Endodermal cell (in vitro differentiated cells): Measurements from ENCODE around the gene PLAU. TPM values are rescaled to one million over a fixed set of nuclear protein-coding genes. Genes with fewer than 3 reads are reported as not detected.

ENCODE experiments used
- DNase-seq: peaks from one replicate; pipeline ENCODE4 v3.0.0-alpha.2; 2017
- H3K27ac ChIP-seq: 2 replicates; pipeline ENCODE4 v1.5.1; 2013; ENCODE audit warnings: mild to moderate bottlenecking, low read depth, low read length, moderate library complexity
- H3K27me3 ChIP-seq: 2 replicates; pipeline ENCODE4 v1.6.1; 2013; ENCODE audit warnings: mild to moderate bottlenecking, low read length, moderate library complexity; ENCODE audit not compliant: insufficient read depth, control insufficient read depth, poor library complexity, severe bottlenecking
- H3K36me3 ChIP-seq: 2 replicates; pipeline ENCODE4 v1.7.0; 2013; ENCODE audit warnings: mild to moderate bottlenecking, low read length, moderate library complexity; ENCODE audit not compliant: control insufficient read depth, insufficient read depth
- H3K4me1 ChIP-seq: one replicate; pipeline ENCODE4 v1.7.0; 2013; ENCODE audit warnings: low read length; ENCODE audit not compliant: control insufficient read depth, insufficient read depth
- H3K4me3 ChIP-seq: 2 replicates; pipeline ENCODE4 v1.5.1; 2013; ENCODE audit warnings: mild to moderate bottlenecking, low read length, moderate library complexity
- H3K9ac ChIP-seq: 2 replicates; pipeline ENCODE4 v1.6.1; 2013; ENCODE audit warnings: mild to moderate bottlenecking, low read length, moderate library complexity; ENCODE audit not compliant: poor library complexity, severe bottlenecking; ENCODE audit errors: extremely low read depth
- H3K9me3 ChIP-seq: 2 replicates; pipeline ENCODE4 v1.6.1; 2013; ENCODE audit warnings: mild to moderate bottlenecking, low read length, moderate library complexity; ENCODE audit not compliant: control insufficient read depth
- H3K27ac Mint-ChIP-seq: 2 replicates; pipeline ENCODE4 v1.8.0; 2020; ENCODE audit warnings: mixed read lengths
- H3K27me3 Mint-ChIP-seq: 2 replicates; pipeline ENCODE4 v1.8.0; 2021; ENCODE audit warnings: mild to moderate bottlenecking, mixed read lengths; ENCODE audit not compliant: insufficient read depth
- H3K36me3 Mint-ChIP-seq: 2 replicates; pipeline ENCODE4 v1.8.0; 2020; ENCODE audit warnings: low read depth, mixed read lengths
- H3K4me1 Mint-ChIP-seq: 2 replicates; pipeline ENCODE4 v1.8.0; 2020; ENCODE audit warnings: mixed read lengths
- H3K4me3 Mint-ChIP-seq: 2 replicates; pipeline ENCODE4 v1.8.0; 2020; ENCODE audit warnings: mild to moderate bottlenecking, moderate library complexity, mixed read lengths
- H3K9me3 Mint-ChIP-seq: 2 replicates; pipeline ENCODE4 v1.8.0; 2020; ENCODE audit warnings: mild to moderate bottlenecking, mixed read lengths
- CTCF ChIP-seq: fragments of 200-600 bp; sonication (generic); conservative IDR thresholded peaks from 2 replicates; pipeline ENCODE4 v1.5.0; 2021; ENCODE audit warnings: antibody characterized with exemption, mild to moderate bottlenecking
- WGBS, 2 experiments: methylation state at CpG; one replicate each; pipeline versions ENCODE4 v1.1.5 to v1.1.7; 2013; ENCODE audit warnings: missing lambda C conversion rate in 2 of 2, mixed read lengths in 1 of 2; ENCODE audit not compliant: insufficient coverage in 1 of 2, insufficient read length in 1 of 2; 5-methylcytosine and 5-hydroxymethylcytosine counted together
- total RNA-seq, 2 donors: library from RNA; stranded (reverse); fragmentation: NEBNext Ultra II Directional in 1 of 2; extraction: Animal tissue kit (Norgen Biotek cat#: 25700) in 1 of 2; gene quantifications; 2 replicates in 1 of 2; 3 replicates in 1 of 2; pipeline ENCODE4 v1.2.1, GENCODE V29; 2021

PLAU gene
- total RNA-seq, 2 donors from 2014 or later = 2.7 to 3.3 TPM

GRCh38 chr10:73891540-73891939 lies 19.4 kb upstream of the PLAU start:
- peaks cover 8% of the 10 kb centered on the region for H3K4me1 Mint-ChIP-seq

GRCh38 chr10:73892310-73893030 lies 18.5 kb upstream of the PLAU start:
- Histone ChIP-seq H3K9ac (no peak overlapping the region), H3K4me3 (no peak overlapping the region), H3K4me1 (peaks cover 2% of the 10 kb centered on the region), H3K27me3 (no peaks in the 10 kb centered on the region), H3K27ac (no peak overlapping the region), H3K36me3 (no peaks in the 10 kb centered on the region), H3K9me3 (no peaks in the 10 kb centered on the region)
- Mint-ChIP-seq H3K36me3 (no peaks in the 10 kb centered on the region), H3K9me3 (no peaks in the 10 kb centered on the region), H3K4me1 (no peaks in the 10 kb centered on the region), H3K27me3 (peaks cover 5% of the 10 kb centered on the region), H3K4me3 (no peak overlapping the region), H3K27ac (no peak overlapping the region)
- 65 to 79% methylated on average over 6 to 10 of the region's 10 CpGs for WGBS, 2 experiments
- DNase-seq = no peak
- no peak for TF ChIP-seq CTCF

More at GRCh38 chr10:73891540-73891939, 19.4 kb upstream of the PLAU start:
- H3K27ac Mint-ChIP-seq = no peak overlapping the region
- no peak for DNase-seq
- no peaks in the 10 kb centered on the region for H3K9me3 ChIP-seq
- WGBS, 2 experiments = 85 to 88% methylated on average over 5 of the region's 5 CpGs
- no peak overlapping the region for H3K4me3 ChIP-seq
- H3K27me3 ChIP-seq = no peaks in the 10 kb centered on the region
- H3K27ac ChIP-seq = no peak overlapping the region
- peaks cover 5% of the 10 kb centered on the region for H3K27me3 Mint-ChIP-seq
- no peaks in the 10 kb centered on the region for H3K36me3 ChIP-seq
- H3K4me1 ChIP-seq = peaks cover 8% of the 10 kb centered on the region
- no peak overlapping the region for H3K4me3 Mint-ChIP-seq
- no peak for TF ChIP-seq CTCF
- H3K36me3 Mint-ChIP-seq = no peaks in the 10 kb centered on the region
- no peaks in the 10 kb centered on the region for H3K9me3 Mint-ChIP-seq
- no peak overlapping the region for H3K9ac ChIP-seq

GRCh38 chr10:73893426-73893825 lies 17.5 kb upstream of the PLAU start:
- DNase-seq = no peak
- H3K27ac ChIP-seq = no peak overlapping the region
- H3K36me3 ChIP-seq = no peaks in the 10 kb centered on the region
- no peak for TF ChIP-seq CTCF
- no peaks in the 10 kb centered on the region for H3K36me3 Mint-ChIP-seq
- H3K27ac Mint-ChIP-seq = no peak overlapping the region
- H3K4me1 ChIP-seq = no peaks in the 10 kb centered on the region
- H3K9ac ChIP-seq = no peak overlapping the region
- peaks cover 5% of the 10 kb centered on the region for H3K27me3 Mint-ChIP-seq
- WGBS, 2 experiments = 78 to 93% methylated on average over 5 to 8 of the region's 8 CpGs
- no peaks in the 10 kb centered on the region for H3K9me3 ChIP-seq
- no peaks in the 10 kb centered on the region for H3K27me3 ChIP-seq
- no peaks in the 10 kb centered on the region for H3K9me3 Mint-ChIP-seq
- H3K4me3 Mint-ChIP-seq = no peak overlapping the region
- no peak overlapping the region for H3K4me3 ChIP-seq
- no peaks in the 10 kb centered on the region for H3K4me1 Mint-ChIP-seq
